ENCODE data around the gene ZBTB8OS.
"Not testable (repeated sequence)": the region's sequence is repeated elsewhere in the genome, so short reads cannot be mapped to it uniquely, and the experiment has no call there.

Gene ZBTB8OS

DNA sequence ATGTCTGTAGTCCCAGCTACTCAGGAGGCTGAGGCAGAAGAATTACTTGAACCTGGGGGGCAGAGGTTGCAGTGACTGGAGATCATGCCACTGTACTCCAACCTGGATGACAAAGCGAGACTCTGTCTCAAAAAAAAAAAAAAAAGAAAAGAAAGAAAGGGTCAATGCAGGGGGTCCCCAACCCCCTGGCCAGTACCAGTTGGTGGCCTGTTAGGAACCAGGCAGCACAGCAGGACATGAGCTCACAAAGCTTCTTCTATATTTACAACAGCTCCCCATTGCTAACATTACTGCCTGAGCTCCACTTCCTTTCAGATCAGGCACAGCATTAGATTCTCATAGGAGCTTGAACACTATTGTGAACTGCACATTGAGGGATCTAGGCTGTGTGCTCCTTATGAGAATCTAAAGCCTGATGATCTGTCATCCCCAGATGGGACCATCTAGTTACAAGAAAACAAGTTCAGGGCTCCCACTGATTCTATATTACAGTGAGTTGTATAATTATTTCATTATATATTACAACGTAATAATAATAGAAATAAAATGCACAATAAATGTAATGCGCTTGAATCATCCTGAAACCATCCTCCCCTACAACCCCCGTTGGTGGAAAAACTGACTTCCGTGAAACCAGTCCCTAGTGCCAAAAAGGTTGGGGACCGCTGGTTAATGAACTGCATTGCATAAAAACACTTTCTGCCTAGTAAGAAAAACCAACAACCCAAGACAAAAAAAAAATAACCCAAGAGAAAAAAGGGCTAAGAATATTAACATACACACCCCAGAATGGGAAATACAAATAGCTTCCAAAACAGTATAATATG lies 2.8 kb downstream of the ZBTB8OS start:
- no peak for DNase-seq

DNA sequence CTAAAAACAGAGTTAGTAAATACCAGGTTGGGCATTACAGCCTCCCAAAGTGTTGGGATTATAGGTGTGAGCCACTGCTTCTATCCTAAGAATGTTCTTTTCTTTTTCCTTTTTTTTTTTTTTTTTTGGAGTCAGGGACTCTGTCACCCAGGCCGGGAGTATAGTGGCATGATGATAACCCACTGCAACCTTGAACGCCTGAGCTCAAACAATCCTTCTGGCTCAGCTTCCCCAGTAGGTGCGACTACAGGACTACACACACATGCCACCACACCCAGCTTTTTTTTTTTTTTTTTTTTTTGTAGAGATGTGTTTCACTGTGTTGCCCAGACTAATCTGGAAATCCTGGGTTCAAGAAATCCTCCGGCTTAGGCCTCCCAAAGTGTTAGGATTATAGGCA lies 5.9 kb downstream of the ZBTB8OS start:
- no peak for DNase-seq

DNA sequence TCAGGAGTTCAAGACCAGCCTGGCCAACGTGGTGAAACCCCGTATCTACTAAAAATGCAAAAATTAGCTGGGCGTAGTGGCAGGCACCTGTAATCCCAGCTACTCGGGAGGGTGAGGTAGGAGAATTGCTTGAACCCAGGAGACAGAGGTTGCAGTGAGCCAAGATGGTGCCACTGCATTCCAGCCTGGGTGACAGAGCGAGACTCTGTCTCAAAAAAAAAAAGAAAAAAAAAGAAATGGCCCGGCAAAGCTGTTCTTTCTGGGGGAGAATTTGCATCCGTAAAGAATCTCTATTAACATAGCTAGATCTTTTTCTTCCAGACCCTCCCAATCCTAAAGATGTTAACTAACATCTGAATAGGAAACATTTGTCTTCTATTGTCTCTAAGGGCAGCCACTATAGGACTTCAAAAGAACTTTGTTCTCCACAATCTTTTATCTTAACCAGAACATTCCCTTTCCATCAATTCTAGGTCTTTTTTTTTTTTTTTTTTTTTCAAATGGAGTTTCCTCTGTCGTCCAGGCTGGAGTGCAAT lies 8.0 kb downstream of the ZBTB8OS start:
- not testable (repeated sequence) for DNase-seq

DNA sequence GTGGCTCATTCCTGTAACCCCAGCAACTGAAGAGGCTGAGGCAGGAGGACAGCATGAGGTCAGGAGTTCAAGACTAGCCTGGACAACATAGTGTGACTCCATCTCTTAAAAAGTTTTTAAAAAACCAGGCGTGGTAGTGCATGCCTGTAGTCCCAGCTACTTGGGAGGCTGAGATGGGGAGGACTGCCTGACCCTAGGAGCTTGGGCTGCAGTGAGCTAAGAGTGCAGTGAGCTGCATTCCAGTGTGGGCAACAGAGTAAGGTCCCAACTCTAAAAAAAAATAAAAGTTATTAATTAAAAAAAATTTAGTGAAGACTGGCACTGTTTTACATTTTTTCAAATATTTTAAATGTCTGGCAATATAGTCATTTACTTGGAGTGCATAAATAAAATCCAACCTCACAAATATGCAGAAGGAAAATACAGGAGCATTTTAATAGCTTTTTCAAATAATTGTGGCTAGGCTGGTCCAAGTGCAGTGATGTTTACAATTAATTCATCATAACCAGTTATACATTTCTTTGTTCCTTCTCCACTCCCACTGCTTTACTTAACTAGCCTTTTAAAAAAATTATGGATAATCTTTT lies 10.8 kb downstream of the ZBTB8OS start:
- no peak for DNase-seq

DNA sequence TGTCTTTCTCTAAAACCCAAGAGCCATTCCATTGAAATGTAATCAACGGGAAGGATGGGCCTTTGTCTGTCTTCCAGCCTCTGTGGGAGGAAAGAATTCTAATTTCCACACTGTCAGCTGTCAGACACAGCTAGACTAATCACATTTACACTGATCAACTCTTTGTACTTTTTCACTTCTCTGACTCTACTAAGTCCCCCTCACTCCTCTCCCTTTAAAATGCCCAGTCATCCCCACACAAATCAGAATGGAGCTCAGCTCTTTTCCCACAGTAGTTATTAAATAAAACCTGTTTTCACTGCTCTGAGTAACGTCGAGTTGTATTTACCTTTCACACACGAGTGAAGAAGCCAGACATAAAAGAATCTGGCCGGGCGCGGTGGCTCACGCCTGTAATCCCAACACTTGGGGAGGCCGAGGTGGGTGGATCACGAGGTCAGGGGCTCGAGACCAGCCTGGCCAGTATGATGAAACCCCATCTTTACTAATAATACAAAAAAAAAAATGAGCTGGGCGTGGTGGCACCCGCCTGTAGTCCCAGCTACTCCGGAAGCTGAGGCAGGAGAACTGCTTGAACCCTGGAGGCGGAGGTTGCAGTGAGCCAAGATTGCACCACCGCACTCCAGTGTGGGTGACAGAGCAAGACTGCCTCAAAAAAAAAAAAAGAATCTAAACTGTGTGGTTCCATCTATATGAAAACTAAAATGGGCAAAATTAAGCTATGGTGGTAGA lies 13.3 kb downstream of the ZBTB8OS start:
- no peak for DNase-seq

DNA sequence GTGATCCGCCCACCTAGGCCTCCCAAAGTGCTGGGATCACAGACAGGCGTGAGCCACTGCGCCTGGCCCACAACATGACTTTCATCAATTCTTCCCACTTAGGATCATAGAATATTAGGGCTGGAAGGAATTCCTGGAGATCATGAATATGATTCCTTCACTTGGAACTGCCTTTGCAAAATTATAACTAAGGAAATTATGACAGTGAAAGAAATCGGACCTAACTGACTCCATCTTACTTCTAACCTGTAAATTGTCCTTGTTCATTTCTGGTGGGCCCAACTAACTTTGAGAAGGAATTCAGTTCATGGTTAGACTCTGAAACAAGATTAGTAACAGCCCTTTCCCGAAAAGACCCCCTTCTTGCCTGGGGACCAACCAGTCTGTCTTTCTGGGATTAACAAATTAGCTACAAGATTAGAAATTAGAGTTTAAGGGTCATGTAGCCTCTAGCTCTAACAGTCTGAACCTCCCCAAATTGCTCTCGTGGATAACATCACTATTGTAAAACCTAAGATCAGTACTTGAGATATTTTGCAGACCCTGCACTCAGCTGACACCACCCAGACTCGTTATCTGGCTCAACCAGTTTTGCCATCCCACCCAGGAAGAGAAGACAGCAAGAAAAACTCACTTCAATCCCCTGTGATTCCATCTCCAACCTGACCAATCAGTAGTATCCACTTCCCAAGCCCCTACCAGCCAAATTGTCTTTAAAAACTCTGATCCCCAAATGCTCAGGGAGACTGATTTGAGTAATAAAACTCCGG lies 14.7 kb downstream of the ZBTB8OS start:
- no peak for DNase-seq

DNA sequence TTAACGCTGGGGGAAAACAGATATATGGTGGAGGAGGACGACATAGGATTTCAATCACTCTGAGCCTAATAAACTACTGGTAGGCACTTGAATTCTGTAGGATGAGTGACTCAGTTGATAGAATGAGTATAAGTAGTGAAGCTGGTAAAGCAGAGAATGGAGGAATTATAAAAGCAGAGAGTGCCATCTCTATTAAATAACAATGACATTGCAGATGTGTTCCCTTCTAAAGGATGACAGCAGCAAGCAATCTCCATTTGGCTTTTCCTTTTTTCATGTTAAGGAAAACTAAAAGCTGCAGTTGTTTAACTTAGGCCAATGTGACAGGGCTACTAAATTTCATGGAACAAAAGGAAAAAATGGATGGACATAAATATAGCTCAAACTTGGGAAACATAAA lies 17.5 kb downstream of the ZBTB8OS start:
- DNase-seq = no peak

DNA sequence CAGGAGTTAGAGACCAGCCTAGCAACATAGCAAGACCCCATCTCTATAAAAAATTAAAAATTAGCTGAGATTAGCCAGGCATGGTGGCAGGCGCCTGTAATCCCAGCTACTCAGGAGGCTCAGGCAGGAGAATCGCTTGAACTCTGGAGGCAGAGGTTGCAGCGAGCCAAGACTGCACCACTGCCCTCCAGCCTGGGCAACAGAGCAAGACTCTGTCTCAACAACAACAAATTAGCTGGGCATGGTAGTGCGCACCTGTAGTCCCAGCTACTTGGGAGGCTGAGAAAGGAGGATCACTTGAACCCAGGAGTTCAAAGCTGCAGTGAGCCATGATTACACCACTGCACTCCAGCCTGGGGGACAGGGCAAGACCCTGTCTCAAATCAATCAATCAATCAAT lies 20.2 kb downstream of the ZBTB8OS start:
- DNase-seq = not testable (repeated sequence)

DNA sequence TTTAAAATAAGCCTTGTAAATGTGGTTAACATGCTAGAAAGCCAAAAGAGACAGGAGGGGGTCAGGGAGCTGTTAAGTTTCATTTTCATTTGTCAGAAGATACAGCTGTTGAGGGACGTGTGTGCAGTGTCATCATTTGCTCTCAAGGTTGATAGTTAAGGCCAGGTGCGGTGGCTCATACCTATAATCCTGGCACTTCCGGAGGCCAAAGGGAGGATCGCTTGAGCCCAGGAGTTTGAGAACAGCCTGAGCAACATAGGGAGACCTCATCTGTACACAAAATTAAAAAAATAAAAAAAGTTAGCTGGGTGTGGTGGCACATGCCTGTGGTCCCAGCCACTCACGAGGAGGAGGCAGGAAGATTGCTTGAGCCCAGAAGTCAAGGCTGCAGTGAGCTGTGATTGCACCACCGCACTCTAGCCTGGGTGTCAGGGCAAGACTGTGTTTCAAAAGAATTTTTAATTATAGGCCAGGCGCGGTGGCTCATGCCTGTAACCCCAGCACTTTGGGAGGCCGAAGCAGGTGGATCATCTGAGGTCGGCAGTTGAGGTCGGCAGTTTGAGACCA lies 22.7 kb downstream of the ZBTB8OS start:
- no peak for DNase-seq

DNA sequence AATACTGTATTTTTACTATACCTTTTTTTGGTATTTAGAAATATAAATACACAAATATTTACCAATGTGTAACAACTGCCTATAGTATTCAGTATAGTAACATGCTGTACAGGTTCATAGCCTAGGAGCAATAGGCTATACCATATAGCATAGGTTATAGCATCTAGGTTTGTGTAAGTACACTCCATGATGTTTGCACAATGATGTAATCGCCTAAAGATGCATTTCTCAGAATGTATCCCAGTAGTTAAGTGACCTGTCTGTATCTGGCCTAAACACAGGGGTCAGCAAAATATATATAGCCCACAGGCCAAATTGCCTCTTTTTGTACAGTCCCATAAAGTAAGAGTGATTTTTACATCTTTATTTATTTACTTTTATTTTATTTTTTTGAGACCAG lies 24.2 kb downstream of the ZBTB8OS start:
- DNase-seq = no peak

DNA sequence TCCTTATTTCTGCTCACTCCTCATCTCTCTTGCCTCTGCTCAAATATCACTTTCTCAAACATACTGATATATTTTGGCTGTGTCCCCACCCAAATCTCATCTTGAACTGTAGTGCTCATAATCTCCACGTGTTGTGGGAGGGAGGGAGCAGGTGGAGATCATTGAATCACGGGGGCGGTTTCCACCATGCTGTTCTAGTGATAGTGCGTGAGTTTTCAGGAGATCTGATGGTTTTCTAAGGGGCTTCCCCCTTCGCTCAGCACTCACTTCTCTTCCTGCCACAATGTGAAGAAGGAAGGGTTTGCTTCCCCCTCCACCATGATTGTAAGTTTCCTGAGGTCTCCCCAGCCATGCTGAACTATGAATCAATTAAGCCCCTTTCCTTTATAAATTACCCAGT lies 26.6 kb downstream of the ZBTB8OS start:
- DNase-seq = no peak

DNA sequence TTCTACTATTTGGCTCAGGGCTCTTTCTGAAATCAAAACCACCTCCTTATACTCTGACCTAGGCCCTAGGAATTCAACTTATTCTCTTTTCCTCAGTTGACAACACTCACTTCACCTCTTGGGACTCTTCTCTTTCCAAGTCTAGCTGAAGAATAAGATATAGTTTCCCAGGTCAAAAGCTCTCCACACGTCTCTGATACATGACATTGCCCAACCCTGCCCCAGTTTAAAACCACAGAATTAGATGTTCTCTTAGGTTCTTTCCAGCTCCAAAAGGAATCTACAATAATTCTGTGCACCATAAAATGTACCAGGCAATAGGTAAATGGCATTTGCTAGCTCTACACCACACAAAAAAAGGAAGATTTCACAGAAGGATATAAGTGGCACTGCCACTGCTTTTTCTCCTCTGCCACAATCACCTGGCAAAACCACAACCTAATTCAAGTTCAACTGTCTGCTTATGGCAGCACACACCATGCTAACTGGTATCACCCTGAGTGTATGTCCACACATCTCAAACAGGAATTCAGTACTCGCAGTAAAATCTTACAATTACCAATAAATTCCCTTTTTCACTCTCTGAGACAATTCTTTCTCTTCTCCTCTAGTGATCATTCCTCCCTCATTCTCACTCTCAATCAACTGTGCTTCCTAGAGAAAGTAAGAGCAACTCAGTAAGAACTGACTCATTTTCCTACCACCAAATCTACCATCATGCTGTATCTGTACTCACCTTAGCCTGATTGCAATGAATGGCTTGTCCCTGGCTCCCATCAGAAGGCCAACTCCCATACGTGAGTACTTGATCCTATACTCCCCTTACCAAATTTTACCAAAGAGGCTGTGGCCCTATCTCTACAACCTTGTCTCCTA lies 27.3 kb downstream of the ZBTB8OS start:
- no peak for DNase-seq

DNA sequence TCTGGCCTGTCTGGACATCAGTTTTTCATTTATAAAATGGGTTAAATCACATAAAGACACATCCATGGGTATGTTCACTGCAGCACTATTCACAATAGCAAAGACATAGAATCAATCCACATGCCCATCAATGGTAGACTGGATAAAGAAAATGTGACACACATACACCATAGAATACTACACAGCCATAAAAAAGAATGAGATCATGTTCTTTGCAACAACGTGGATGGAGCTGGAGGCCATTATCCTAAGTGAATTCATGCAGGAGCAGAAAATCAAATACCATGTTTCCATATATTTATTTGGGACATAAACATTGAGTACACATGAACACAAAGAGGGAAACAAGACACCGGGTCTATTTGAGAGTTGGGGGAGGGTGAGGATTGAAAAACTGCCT lies 28.1 kb downstream of the ZBTB8OS start:
- no peak for DNase-seq

DNA sequence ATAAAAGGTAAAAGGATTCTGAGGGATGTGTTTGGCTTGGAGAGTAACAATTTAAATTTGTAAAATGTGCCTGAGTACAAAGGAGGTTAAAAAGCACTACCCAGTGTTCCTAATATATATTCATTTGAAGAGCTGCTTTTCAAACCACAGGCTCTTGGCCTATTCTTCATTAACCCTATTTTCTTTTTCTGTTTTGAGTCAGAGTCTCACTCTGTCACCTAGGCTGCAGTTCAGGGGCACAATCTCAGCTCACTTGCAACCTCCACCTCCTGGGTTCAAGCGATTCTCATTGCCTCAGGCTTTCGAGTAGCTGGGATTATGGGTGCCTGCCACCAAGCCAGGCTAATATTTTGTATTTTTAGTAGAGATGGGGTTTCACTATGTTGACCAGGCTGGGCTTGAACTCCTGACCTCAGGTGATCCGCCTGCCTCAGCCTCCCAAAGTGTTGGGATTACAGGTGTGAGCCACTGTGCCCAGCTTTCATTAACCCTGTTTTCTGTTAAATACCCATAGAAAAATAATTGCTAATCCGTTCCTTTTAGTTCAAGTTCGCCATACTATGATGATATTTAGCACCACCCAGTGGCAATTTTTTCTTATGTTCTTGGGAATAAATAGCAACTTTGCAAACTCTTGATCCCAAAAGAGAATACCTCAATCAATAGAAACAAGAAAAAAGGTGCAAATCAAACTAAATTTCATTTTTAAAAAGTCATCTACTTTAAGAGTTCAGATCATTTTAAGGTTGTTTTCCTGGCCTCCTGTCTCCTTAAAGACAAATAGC lies 30.5 kb downstream of the ZBTB8OS start:
- no peak for DNase-seq

DNA sequence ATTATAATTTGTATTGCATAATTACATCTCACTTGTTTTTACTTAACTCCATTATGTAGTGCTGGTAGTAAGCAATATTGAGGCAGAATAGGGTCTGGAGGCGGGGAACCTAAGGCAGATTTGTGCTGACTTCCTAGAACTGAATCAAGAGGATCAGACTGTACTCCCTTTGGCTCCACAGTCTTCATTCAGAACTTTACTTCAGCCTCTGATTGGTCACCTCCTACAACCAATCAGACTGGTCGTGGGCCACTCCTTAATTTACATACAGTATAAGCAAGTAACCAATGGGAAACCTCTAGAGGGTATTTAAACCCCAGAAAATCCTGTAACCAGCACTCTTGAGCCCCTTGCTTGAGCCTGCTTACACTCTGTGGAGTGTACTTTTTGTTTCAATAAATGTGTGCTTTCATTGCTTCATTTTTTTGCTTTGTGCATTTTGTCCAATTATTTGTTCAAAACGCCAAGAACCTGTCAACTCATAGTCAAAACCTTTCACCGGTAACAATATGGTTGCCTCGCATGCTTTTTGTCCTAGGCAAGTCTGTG lies 31.6 kb downstream of the ZBTB8OS start:
- DNase-seq = no peak

DNA sequence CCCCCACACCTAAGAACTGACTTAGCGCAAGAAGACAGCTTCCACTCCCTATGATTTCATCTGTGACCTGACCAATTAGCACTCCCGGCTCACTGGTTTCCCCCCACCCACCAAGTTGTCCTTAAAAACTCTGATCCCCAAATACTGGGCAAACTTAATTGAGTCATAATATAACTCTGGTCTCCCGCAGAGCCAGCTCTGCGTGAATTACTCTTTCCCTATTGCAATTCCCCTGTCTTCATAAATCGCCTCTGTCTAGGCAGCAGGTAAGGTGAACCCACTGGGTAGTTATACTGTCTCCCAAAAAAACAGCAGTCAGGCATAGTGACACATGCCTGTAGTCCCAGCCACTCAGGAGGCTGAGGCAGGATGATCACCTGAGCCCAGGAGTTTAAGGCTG lies 36.9 kb downstream of the ZBTB8OS start:
- DNase-seq = no peak

DNA sequence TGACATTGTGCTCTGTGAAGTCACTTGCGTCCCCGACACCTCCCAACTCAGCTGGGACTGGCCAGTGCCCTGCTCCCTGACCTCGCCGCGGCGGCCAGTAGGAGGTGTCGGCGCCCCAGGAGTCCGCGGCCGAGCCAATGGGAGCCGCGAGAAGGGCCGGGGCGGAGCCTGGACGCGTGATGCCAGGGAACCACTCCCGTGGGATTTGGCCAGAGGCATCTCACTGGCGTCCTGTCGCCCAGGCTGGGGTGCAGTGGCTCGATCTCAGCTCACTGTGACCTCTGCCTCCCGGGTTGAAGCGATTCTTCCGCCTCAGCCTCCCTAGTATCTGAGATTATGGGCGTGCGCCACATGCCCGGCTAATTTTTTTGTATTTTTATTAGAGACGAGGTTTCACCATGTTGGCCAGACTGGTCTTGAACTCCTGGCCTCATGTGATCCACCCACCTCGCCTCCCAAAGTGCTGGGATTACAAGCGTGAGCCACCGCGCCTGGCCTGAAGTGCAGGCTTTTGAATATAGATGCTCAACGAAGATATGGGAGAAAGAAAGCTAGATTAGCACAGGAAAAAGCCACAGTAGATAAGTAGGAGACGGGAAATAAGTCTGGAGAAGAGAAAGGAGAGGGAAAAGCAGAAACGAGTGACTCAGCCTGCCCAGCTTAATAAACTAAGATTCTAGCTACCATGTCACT lies 38.0 kb downstream of the ZBTB8OS start:
- DNase-seq = peak; percentile 85

DNA sequence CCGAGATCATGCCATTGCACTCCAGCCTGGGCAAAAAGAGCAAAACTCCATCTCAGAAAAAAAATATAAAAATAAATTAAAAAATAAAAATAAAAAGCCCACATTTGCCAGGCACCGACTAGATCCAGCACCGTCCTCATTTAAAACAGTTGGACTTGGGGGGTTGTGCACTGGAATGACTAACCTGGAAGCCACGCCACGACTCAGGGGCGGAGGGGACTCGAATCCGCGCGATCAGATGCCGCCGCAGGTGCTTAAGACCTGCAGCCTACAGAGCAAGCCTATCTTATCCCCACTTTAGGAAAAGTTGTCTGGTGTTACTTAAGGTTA lies 38.5 kb downstream of the ZBTB8OS start:
- no peak for DNase-seq

DNA sequence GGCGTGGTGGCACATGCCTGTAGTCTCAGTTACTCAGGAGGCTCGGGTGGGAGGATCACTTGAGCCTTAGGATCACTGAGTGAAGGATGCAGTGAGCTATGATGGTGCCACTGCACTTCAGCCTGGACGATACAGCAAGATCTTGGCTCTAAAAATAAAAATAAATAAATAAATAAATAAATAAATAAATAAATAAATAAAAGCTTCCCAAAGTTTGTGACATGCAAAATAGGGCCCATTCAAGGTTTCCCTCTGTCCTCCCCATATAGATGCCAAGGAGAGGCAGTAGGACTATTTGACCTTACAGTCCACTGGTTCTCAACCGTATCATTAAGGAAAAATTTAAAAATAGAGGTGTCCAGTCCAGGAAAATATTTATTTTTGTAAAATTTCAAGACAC lies 41.2 kb downstream of the ZBTB8OS start:
- DNase-seq = no peak
